Endothelial cell of umbilical vein (primary cell): ENCODE measurements around the gene GALT. TPM values are rescaled to one million over a fixed set of nuclear protein-coding genes. Genes with fewer than 3 reads are reported as not detected.

Experiments
- BruUV-seq: library from RNA; stranded (reverse); fragments of 400-500 nt; replicated peaks from 2 replicates; lab custom pipeline; 2021; lab: Mats Ljungman, UMichigan
- CTCF ChIA-PET: fragments of 300-600, 350-600 bp; sonication (Branson Sonifier 250); formaldehyde crosslinking; loops from one replicate; lab custom pipeline; 2021; ENCODE audit warnings: antibody characterized with exemption, inconsistent platforms; lab: Charles Lee
- POLR2A ChIA-PET: fragments of 300-600, 350-600 bp; sonication (Branson Sonifier 250); formaldehyde crosslinking; loops from one replicate; lab custom pipeline; 2021; ENCODE audit warnings: antibody characterized with exemption, inconsistent platforms; lab: Charles Lee
- DNase-seq: peaks from one replicate; pipeline ENCODE4 v3.0.0-alpha.2; 2011; ENCODE audit warnings: low read depth, low spot score
- FAIRE-seq: peaks from 2 replicates; lab custom pipeline; 2011; peaks lifted over from hg19 to GRCh38; lab: Jason Lieb, UNC
- H2AFZ ChIP-seq: 2 replicates; pipeline ENCODE4 v1.6.0; 2012; ENCODE audit warnings: low read depth, low read length, control low read depth, inconsistent platforms
- H3K27ac ChIP-seq: 2 replicates; pipeline ENCODE4 v1.5.1; 2011; ENCODE audit warnings: low read depth, mild to moderate bottlenecking, control low read depth, low read length, moderate library complexity; ENCODE audit not compliant: insufficient read depth
- H3K27me3 ChIP-seq, 2 experiments: 2 replicates each; pipeline versions ENCODE4 v1.6.0 to v1.6.1; 2011; ENCODE audit warnings: low read length in 2 of 2, mixed read lengths in 1 of 2; ENCODE audit not compliant: control insufficient read depth in 2 of 2, insufficient read depth in 2 of 2
- H3K36me3 ChIP-seq, 2 experiments: 2 replicates in 1 of 2; 3 replicates in 1 of 2; pipeline ENCODE4 v1.5.1; 2011; ENCODE audit warnings: low read length in 2 of 2, mild to moderate bottlenecking in 1 of 2, moderate library complexity in 1 of 2; ENCODE audit not compliant: control insufficient read depth in 2 of 2, insufficient read depth in 2 of 2; ENCODE audit errors: extremely low read depth in 1 of 2
- H3K4me1 ChIP-seq: 3 replicates; pipeline ENCODE4 v1.5.1; 2011; ENCODE audit warnings: mild to moderate bottlenecking, low read length; ENCODE audit not compliant: control insufficient read depth, insufficient read depth; ENCODE audit errors: extremely low read depth
- H3K4me2 ChIP-seq: 2 replicates; pipeline ENCODE4 v1.6.1; 2011; ENCODE audit warnings: low read length, control low read depth, mixed read lengths; ENCODE audit not compliant: insufficient read depth
- H3K4me3 ChIP-seq, 3 experiments: fragments of 200-600 bp in 1 of 3; sonication (generic), shearing (Covaris generic) in 1 of 3; replicated peaks in 1 of 3; 2 replicates each; pipeline ENCODE4 v1.5.1; 2011 to 2016; ENCODE audit warnings: control low read depth in 3 of 3, low read length in 3 of 3, mild to moderate bottlenecking in 2 of 3, inconsistent platforms in 1 of 3, low read depth in 1 of 3, moderate library complexity in 1 of 3; ENCODE audit not compliant: insufficient read depth in 1 of 3
- H3K79me2 ChIP-seq: 2 replicates; pipeline ENCODE4 v1.6.0; 2012; ENCODE audit warnings: low read length, inconsistent platforms; ENCODE audit not compliant: control insufficient read depth, insufficient read depth
- H3K9ac ChIP-seq: replicated peaks from 2 replicates; pipeline ENCODE3; 2011; ENCODE audit warnings: low read length, control low read depth; ENCODE audit not compliant: insufficient read depth; ENCODE audit errors: extremely low read depth
- H3K9me1 ChIP-seq: replicated peaks from 3 replicates; pipeline ENCODE4 v1.6.0; 2011; ENCODE audit warnings: mild to moderate bottlenecking, low read length; ENCODE audit not compliant: control insufficient read depth, insufficient read depth; ENCODE audit errors: extremely low read depth
- H3K9me3 ChIP-seq: replicated peaks from 2 replicates; pipeline ENCODE4 v1.5.1; 2012; ENCODE audit warnings: low read length, inconsistent platforms; ENCODE audit not compliant: control insufficient read depth, insufficient read depth
- H4K20me1 ChIP-seq: replicated peaks from 2 replicates; pipeline ENCODE3; 2011; ENCODE audit warnings: mild to moderate bottlenecking, low read length; ENCODE audit not compliant: control insufficient read depth, insufficient read depth; ENCODE audit errors: extremely low read depth
- EZH2 ChIP-seq: IDR thresholded peaks from 2 replicates; pipeline ENCODE4 v1.6.1; 2012; ENCODE audit warnings: borderline replicate concordance, low read depth, mild to moderate bottlenecking, moderate library complexity, low read length, inconsistent platforms; ENCODE audit not compliant: severe bottlenecking
- FOS ChIP-seq: IDR thresholded peaks from 2 replicates; pipeline ENCODE4 v1.6.1; 2011; ENCODE audit warnings: mild to moderate bottlenecking, low read length, moderate library complexity, borderline replicate concordance; ENCODE audit not compliant: insufficient read depth
- GATA2 ChIP-seq: IDR thresholded peaks from 2 replicates; pipeline ENCODE4 v1.7.0; 2011; ENCODE audit warnings: low read depth, mild to moderate bottlenecking, moderate library complexity, mixed read lengths, low read length; ENCODE audit not compliant: insufficient read length, insufficient read depth
- JUN ChIP-seq: IDR thresholded peaks from 2 replicates; pipeline ENCODE4 v1.6.1; 2011; ENCODE audit warnings: borderline replicate concordance, low read depth; ENCODE audit not compliant: insufficient read length, insufficient read depth
- MYC ChIP-seq: IDR thresholded peaks from one replicate; pipeline ENCODE4 v1.6.1; 2011; ENCODE audit warnings: mild to moderate bottlenecking, low read depth, low read length
- POLR2A ChIP-seq: IDR thresholded peaks from 2 replicates; pipeline ENCODE4 v1.6.1; 2012; ENCODE audit warnings: low read depth, mild to moderate bottlenecking, control low read depth, low read length
- POLR2AphosphoS5 ChIP-seq: IDR thresholded peaks from 2 replicates; pipeline ENCODE4 v1.6.1; 2012; ENCODE audit warnings: low read depth, mild to moderate bottlenecking, control low read depth, low read length, moderate library complexity; ENCODE audit not compliant: insufficient read depth
- dilution Hi-C: fragments of 300-500 bp; cut with MboI; formaldehyde crosslinking; loops from one replicate; pipeline ENCODE4 v1.15.0; 2019; ENCODE audit warnings: low sequenced_read_pairs; ENCODE audit not compliant: extremely low pct_ligation_motif_present
- intact Hi-C: fragments of 100-400 bp; cut with micrococcal nuclease; formaldehyde crosslinking; loops from one replicate; pipeline ENCODE4 v1.10.0; 2022
- polyA plus RNA-seq, 4 experiments: library from polyadenylated mRNA; depleted of rRNA in 3 of 4; stranded (reverse) in 3 of 4; unstranded in 1 of 4; fragments of >200 nt; gene quantifications; 2 replicates each; pipeline versions ENCODE4 v1.2.1 to v1.2.3, GENCODE V29; 2011 to 2012; ENCODE audit warnings: missing spikeins in 1 of 4
- total RNA-seq: library from RNA; stranded (reverse); gene quantifications from 2 replicates; pipeline ENCODE4 v1.2.3, GENCODE V29; 2021
- TF ChIP-seq, protein P1 (sequence below): IDR thresholded peaks from 2 replicates; pipeline ENCODE4 v1.6.1; 2011; ENCODE audit not compliant: insufficient read depth, insufficient read length
- TF ChIP-seq, protein P2 (sequence below), 2 donors: IDR thresholded peaks; 1 replicate in 1 of 2; 2 replicates in 1 of 2; pipeline ENCODE4 v1.5.1; 2011; ENCODE audit warnings: low read length in 2 of 2, mild to moderate bottlenecking in 2 of 2, moderate library complexity in 2 of 2, control low read depth in 1 of 2, inconsistent platforms in 1 of 2, low read depth in 1 of 2; ENCODE audit not compliant: insufficient read depth in 1 of 2; ENCODE audit errors: extremely low read depth in 1 of 2

Gene GALT
- total and polyA plus RNA-seq, 2 donors (not counting 3 experiments of a cell fraction or from before 2014, with no cell fraction given) = 36.6 to 58.5 TPM

DNA sequence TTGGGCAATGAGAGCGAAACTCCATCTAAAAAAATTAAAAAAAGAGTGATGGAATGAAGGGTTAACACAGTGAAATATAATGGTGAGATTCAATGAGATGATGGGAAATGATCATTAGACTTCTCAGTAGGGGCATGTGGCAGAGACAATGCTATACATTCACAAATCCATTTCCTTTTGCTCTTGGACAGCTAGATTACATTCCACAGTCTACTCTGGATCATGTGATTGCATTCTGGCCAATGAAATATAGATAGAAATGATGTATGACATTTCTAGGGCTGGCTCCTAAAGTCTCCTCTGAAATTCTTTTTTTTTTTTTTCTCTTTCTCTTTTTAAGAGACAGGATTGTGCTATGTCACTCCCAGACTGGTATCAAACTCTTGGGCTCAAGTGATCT lies 3.8 kb upstream of the GALT start:
- H3K27me3 ChIP-seq = no peaks in the 10 kb centered on the region
- H3K36me3 ChIP-seq = no peaks in the 10 kb centered on the region
- H3K4me1 ChIP-seq = peaks cover 16% of the 10 kb centered on the region
- no peak overlapping the region for H3K4me2 ChIP-seq
- H3K9ac ChIP-seq = no peak overlapping the region
- H2AFZ ChIP-seq = no peak overlapping the region
- FAIRE-seq = no peak
- H3K9me3 ChIP-seq = no peaks in the 10 kb centered on the region
- no peaks in the 10 kb centered on the region for H3K9me1 ChIP-seq
- H3K27ac ChIP-seq = no peak overlapping the region
- no peak overlapping the region for H3K4me3 ChIP-seq
- DNase-seq = no peak
- dilution Hi-C loops = no loop called here
- peaks cover 6% of the 10 kb centered on the region for H3K79me2 ChIP-seq
- ChIA-PET POLR2A (no interaction called here), CTCF (interaction anchor here (1.3 to 2.9 kb wide), 3 partner anchors 8 to 95 kb away, joined by 4 to 28 read pairs (median 5); no protein-coding TSS in a partner anchor)
- BruUV-seq = no TSS peak
- H4K20me1 ChIP-seq = no peaks in the 10 kb centered on the region
- TF ChIP-seq, protein P1, sequence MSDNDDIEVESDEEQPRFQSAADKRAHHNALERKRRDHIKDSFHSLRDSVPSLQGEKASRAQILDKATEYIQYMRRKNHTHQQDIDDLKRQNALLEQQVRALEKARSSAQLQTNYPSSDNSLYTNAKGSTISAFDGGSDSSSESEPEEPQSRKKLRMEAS = no peak
- TF ChIP-seq EZH2 (no peak), GATA2 (no peak), POLR2AphosphoS5 (no peak), POLR2A (no peak), MYC (no peak), JUN (no peak), FOS (no peak)
- TF ChIP-seq, protein P2, sequence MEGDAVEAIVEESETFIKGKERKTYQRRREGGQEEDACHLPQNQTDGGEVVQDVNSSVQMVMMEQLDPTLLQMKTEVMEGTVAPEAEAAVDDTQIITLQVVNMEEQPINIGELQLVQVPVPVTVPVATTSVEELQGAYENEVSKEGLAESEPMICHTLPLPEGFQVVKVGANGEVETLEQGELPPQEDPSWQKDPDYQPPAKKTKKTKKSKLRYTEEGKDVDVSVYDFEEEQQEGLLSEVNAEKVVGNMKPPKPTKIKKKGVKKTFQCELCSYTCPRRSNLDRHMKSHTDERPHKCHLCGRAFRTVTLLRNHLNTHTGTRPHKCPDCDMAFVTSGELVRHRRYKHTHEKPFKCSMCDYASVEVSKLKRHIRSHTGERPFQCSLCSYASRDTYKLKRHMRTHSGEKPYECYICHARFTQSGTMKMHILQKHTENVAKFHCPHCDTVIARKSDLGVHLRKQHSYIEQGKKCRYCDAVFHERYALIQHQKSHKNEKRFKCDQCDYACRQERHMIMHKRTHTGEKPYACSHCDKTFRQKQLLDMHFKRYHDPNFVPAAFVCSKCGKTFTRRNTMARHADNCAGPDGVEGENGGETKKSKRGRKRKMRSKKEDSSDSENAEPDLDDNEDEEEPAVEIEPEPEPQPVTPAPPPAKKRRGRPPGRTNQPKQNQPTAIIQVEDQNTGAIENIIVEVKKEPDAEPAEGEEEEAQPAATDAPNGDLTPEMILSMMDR (IDR thresholded peaks at IDR 0.05; ENCODE audit: extremely low read depth in 1 of 2, insufficient read depth in 1 of 2, low read depth in 1 of 2, low read length in 2 of 2) = no peak
- intact Hi-C loops = no loop called here
